GM19240 (cell line): ENCODE measurements around the gene KCNC1.

Source experiments
- DNase-seq: peaks from one replicate; pipeline ENCODE4 v3.0.0; 2011; ENCODE audit warnings: low spot score; ENCODE audit not compliant: insufficient read length

Gene KCNC1

DNA sequence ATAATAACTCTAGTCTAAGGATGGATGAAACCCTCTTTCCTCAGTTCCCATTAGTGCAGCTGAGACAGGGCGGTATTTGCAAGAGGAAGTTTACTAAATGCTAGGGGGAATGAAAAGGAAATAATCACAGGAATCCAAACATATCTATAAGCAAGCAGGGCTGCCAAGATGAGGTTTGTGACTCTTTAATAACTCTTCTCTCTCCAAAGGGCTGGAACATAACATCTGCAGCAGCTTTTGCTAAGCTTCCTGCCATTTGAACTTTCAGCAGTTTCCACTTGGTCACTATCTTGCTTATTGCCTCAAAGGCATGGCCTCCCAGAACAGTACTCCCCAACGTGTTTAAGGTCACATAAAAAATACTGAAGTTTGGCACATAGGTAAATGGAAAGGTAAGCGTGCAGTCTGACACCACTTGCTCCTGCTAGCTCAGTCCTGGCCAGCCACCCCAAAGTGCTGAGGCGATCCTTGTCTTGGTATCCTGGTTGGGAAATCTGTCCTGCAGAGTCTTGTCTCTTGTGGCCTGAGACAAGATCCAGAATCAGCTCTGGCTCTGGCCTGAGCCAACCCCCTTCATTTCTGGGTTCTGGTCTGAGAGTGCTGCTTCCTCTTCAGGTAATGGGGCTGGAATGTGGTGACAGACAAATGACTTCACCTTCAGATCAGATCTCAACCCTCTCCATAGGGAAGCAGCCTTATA lies 81.8 kb downstream of the KCNC1 start:
- DNase-seq: no peak

GRCh38 chr11:17821648-17822400 lies 87.2 kb downstream of the KCNC1 start:
- no peak for DNase-seq

GRCh38 chr11:17822401-17822781 lies 87.8 kb downstream of the KCNC1 start:
- no peak for DNase-seq

- no peak for DNase-seq
Observed at GRCh38 chr11:17827006-17827405, 92.4 kb downstream of the KCNC1 start.

- DNase-seq: no peak
Observed at GRCh38 chr11:17828311-17828751, 93.8 kb downstream of the KCNC1 start.

DNA sequence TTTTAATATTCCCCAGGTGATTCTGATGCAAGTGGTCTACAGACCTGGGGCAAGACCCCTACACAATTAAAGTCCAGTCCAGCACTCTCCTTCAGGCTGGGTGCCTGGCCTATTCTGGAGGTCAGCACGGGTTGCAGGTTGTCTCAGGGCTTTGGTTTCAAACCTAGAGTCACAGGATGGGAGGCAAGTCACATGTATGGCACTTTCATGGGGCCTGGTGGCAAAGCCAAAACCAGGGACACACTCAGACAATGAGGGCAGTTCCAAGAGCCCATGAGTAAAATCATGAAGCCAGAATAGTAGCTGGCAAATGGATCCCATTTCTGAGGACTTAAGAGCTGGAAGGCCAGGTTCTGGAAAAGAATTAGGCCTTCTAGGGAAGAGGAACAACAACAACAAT lies 96.6 kb downstream of the KCNC1 start:
- no peak for DNase-seq

GRCh38 chr11:17831883-17832282 lies 97.3 kb downstream of the KCNC1 start:
- no peak for DNase-seq
